Breast epithelium (tissue), 3 donors: Measurements from ENCODE around the gene HSPBP1.

ENCODE experiments used
- POLR2A ChIP-seq: fragments of 450-650 bp; IDR thresholded peaks from one replicate; pipeline ENCODE4 v1.6.1; 2016; ENCODE audit warnings: antibody characterized with exemption, mild to moderate bottlenecking, moderate library complexity
- POLR2AphosphoS5 ChIP-seq, 3 donors: sonication (generic); formaldehyde crosslinking; IDR thresholded peaks; one replicate each; pipeline ENCODE4 v1.6.1; 2017; ENCODE audit warnings: antibody characterized with exemption in 3 of 3
- TF ChIP-seq, protein P1 (sequence below), 3 donors: fragments of 450-650 bp; IDR thresholded peaks; one replicate each; pipeline ENCODE4 v1.5.1; 2016 to 2017; ENCODE audit warnings: antibody characterized with exemption in 3 of 3, mild to moderate bottlenecking in 3 of 3, moderate library complexity in 3 of 3

DNA sequence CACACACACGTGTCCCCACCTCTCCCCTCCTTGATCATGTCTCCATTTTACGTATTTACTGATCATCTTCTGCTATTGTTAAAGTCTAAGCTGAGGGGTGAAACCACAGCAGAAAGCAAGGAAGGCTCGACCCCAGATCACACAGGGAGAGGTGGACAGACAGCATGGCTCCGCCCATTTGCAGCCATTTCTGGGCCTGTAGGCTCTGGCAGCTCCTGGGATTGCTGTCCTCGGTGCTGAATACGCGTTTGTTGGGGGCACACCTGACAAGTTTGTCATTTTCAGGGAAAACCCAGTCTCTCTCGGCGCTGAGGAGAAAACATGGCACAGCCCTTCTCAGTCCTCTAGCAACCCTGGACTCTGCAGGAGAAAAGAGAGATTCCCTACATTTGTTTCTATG is 59.4 kb downstream of the HSPBP1 start:
- TF ChIP-seq, protein P1, sequence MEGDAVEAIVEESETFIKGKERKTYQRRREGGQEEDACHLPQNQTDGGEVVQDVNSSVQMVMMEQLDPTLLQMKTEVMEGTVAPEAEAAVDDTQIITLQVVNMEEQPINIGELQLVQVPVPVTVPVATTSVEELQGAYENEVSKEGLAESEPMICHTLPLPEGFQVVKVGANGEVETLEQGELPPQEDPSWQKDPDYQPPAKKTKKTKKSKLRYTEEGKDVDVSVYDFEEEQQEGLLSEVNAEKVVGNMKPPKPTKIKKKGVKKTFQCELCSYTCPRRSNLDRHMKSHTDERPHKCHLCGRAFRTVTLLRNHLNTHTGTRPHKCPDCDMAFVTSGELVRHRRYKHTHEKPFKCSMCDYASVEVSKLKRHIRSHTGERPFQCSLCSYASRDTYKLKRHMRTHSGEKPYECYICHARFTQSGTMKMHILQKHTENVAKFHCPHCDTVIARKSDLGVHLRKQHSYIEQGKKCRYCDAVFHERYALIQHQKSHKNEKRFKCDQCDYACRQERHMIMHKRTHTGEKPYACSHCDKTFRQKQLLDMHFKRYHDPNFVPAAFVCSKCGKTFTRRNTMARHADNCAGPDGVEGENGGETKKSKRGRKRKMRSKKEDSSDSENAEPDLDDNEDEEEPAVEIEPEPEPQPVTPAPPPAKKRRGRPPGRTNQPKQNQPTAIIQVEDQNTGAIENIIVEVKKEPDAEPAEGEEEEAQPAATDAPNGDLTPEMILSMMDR (IDR thresholded peaks at IDR 0.05): no peak
- TF ChIP-seq POLR2AphosphoS5 (IDR thresholded peaks at IDR 0.05) (no peak), POLR2A (no peak)
